ENCODE results near the gene ARRDC5. TPM values are rescaled to one million over a fixed set of nuclear protein-coding genes. Genes with fewer than 3 reads are reported as not detected.

ARRDC5 gene
- total and polyA plus RNA-seq, 2 of the 13 experiments (the other 11 are each of a cell fraction or from before 2014, with no cell fraction given) = not detected

GRCh38 chr19:4851551-4852290 lies 51.0 kb downstream of the ARRDC5 start (continued):
- TF ChIP-seq BCL3 (CRISPR knock-in tag; IDR thresholded peaks at IDR 0.05) (no peak), ZFP90 (CRISPR knock-in tag; IDR thresholded peaks at IDR 0.05; ENCODE audit: borderline replicate concordance) (no peak), YEATS4 (CRISPR knock-in tag; IDR thresholded peaks at IDR 0.05; ENCODE audit: borderline replicate concordance) (no peak), HOMEZ (CRISPR knock-in tag; IDR thresholded peaks at IDR 0.05; ENCODE audit: low read depth) (peak; percentile 37; the same call in 1 of the 2 replicates), ZBTB7B (CRISPR knock-in tag; IDR thresholded peaks at IDR 0.05) (peak; percentile 94), NR2C2 (CRISPR knock-in tag; IDR thresholded peaks at IDR 0.05; ENCODE audit: borderline replicate concordance) (peak; percentile 51; the same call in 1 of the 2 replicates), ERF (CRISPR knock-in tag; IDR thresholded peaks at IDR 0.05) (peak; percentile 77), KDM1A (CRISPR knock-in tag; IDR thresholded peaks at IDR 0.05) (no peak), MED8 (CRISPR knock-in tag; IDR thresholded peaks at IDR 0.05; ENCODE audit: insufficient replicate concordance) (no peak), ZNF17 (CRISPR knock-in tag; IDR thresholded peaks at IDR 0.05) (no peak), TMF1 (CRISPR knock-in tag; IDR thresholded peaks at IDR 0.05; ENCODE audit: low read depth) (no peak), MIXL1 (CRISPR knock-in tag; IDR thresholded peaks at IDR 0.05) (no peak), HNF4G (IDR thresholded peaks at IDR 0.05; ENCODE audit: borderline replicate concordance, low read depth, low read length) (peak; percentile 78; the same call in 1 of the 2 replicates), HNF4G (CRISPR knock-in tag; IDR thresholded peaks at IDR 0.05; ENCODE audit: borderline replicate concordance, low read depth) (peak; percentile 62; the same call in 1 of the 2 replicates), ZBTB43 (CRISPR knock-in tag; conservative IDR thresholded peaks at IDR 0.05) (no peak), LRRFIP1 (CRISPR knock-in tag; conservative IDR thresholded peaks at IDR 0.05) (no peak), ZNF784 (CRISPR knock-in tag; IDR thresholded peaks at IDR 0.05; ENCODE audit: borderline replicate concordance) (no peak), ZNF570 (CRISPR knock-in tag; IDR thresholded peaks at IDR 0.05; ENCODE audit: borderline replicate concordance) (no peak), ZNF3 (CRISPR knock-in tag; IDR thresholded peaks at IDR 0.05) (no peak), TIGD3 (CRISPR knock-in tag; IDR thresholded peaks at IDR 0.05; ENCODE audit: borderline replicate concordance) (no peak), ZNF496 (CRISPR knock-in tag; IDR thresholded peaks at IDR 0.05; ENCODE audit: insufficient replicate concordance) (no peak)
